Measurements from ENCODE around the gene TOX3. TPM values are rescaled to one million over a fixed set of nuclear protein-coding genes. Genes with fewer than 3 reads are reported as not detected.
A peak's percentile ranks its signal among the peaks of the same experiment; 100 is the strongest.

TOX3 gene
- total and polyA plus RNA-seq, 2 of the 13 experiments (the other 11 are each of a cell fraction or from before 2014, with no cell fraction given) = 14.5 to 98.6 TPM

DNA sequence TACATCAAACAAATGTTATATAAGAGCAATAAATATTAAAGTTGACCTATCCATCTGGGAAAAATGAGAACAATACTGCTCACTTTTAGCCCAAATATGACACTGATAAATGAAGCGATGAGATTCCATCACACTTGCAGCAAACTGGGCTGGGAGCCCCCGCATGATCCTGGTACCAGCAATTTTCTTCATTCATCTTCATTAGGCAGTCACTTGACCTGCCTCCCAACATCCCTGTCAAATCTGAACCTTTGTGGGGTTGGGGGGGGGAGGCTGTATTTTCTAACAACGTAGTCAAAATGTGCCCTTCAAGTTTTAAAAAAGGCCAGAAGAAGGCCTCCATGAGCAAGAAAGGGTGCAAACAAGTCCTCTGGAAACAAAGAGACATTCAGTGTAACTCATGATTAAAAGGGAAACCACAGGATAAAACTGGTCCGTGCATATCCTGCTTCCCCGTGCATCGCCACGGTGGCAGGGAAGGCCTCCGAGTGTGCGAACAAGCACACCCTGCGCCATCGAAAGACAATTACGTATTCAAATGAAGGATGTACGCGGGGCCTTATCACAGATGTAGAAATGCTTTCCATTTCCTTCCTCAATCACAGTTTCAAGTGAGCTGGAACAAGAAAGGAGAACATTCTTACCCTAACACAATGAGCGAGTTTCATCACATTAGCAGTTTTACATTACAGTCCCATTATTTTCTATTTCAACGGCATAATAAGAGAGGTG lies 48.4 kb downstream of the TOX3 start:
- ChIA-PET CTCF (ENCODE audit: low intra/inter-chr PET ratio, low total read pairs) (no interaction called here), POLR2A (interaction anchor here (1.0 to 3.1 kb wide), 9 partner anchors 13 to 113 kb away, joined by 3 to 32 read pairs (median 6); partner anchors contain the start of gene TOX3)
- DNase-seq (ENCODE audit: low spot score) (no peak), ATAC-seq (no peak), FAIRE-seq (no peak)
- WGBS (ENCODE audit: low lambda C conversion rate) = 92% methylated on average over 16 of the region's 16 CpGs
- Histone ChIP-seq H2AFZ (ENCODE audit: low read length) (no peak overlapping the region), H3K36me3 (replicated peaks in 1 of 2; ENCODE audit: control insufficient read depth in 1 of 2, insufficient read depth in 2 of 2, low read length in 2 of 2) (peaks cover 0 to 5% of the 10 kb centered on the region in 2 experiments; a peak in 2 of 5 replicates), H3K4me1 (ENCODE audit: insufficient read depth, low read length) (peaks cover 98% of the 10 kb centered on the region), H3K9ac (ENCODE audit: insufficient read depth, low read depth, low read length) (no peak overlapping the region), H3K4me2 (ENCODE audit: low read depth, low read length) (no peak overlapping the region), H3K27ac (ENCODE audit: extremely low read length, insufficient read depth, low read length) (peak overlapping the region; percentile 6), H3K4me3 (replicated peaks in 1 of 3; ENCODE audit: insufficient read depth in 1 of 3, low read depth in 2 of 3, low read length in 3 of 3) (no peak overlapping the region), H3K9me3 (ENCODE audit: low read length) (no peaks in the 10 kb centered on the region), H3K27me3 (ENCODE audit: control insufficient read depth in 1 of 2, insufficient read depth in 2 of 2, low read length in 2 of 2) (no peaks in the 10 kb centered on the region), H3K79me2 (ENCODE audit: insufficient read depth, low read length) (peaks cover 96% of the 10 kb centered on the region), H4K20me1 (ENCODE audit: insufficient read depth, low read length) (no peaks in the 10 kb centered on the region; the same call in 1 of the 2 replicates)
- peak; percentile 43; the same call in 1 of the 2 replicates for TF ChIP-seq TARDBP (CRISPR knock-in tag; IDR thresholded peaks at IDR 0.05)
- no peak for TF ChIP-seq MEIS2 (CRISPR knock-in tag; IDR thresholded peaks at IDR 0.05)
- TF ChIP-seq, protein P1, sequence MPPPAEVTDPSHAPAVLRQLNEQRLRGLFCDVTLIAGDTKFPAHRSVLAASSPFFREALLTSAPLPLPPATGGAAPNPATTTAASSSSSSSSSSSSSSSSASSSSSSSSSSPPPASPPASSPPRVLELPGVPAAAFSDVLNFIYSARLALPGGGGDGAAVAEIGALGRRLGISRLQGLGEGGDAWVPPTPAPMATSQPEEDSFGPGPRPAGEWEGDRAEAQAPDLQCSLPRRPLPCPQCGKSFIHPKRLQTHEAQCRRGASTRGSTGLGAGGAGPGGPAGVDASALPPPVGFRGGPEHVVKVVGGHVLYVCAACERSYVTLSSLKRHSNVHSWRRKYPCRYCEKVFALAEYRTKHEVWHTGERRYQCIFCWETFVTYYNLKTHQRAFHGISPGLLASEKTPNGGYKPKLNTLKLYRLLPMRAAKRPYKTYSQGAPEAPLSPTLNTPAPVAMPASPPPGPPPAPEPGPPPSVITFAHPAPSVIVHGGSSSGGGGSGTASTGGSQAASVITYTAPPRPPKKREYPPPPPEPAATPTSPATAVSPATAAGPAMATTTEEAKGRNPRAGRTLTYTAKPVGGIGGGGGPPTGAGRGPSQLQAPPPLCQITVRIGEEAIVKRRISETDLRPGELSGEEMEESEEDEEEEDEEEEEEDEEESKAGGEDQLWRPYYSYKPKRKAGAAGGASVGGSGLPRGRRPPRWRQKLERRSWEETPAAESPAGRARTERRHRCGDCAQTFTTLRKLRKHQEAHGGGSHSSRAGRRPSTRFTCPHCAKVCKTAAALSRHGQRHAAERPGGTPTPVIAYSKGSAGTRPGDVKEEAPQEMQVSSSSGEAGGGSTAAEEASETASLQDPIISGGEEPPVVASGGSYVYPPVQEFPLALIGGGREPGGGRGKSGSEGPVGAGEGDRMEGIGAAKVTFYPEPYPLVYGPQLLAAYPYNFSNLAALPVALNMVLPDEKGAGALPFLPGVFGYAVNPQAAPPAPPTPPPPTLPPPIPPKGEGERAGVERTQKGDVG (CRISPR knock-in tag; IDR thresholded peaks at IDR 0.05; ENCODE audit: borderline replicate concordance) = 0 out of 2 replicates have a peak, but pooled peaks have one; percentile 41
- TF ChIP-seq KDM2A (CRISPR knock-in tag; IDR thresholded peaks at IDR 0.05; ENCODE audit: borderline replicate concordance, low read depth) = 0 out of 2 replicates have a peak, but pooled peaks have one; percentile 29
- no peak for TF ChIP-seq U2AF1 (optimal IDR thresholded peaks at IDR 0.05; ENCODE audit: low read depth, low read length)
- TF ChIP-seq ZBTB38 (CRISPR knock-in tag; IDR thresholded peaks at IDR 0.05) = peak; percentile 83
- TF ChIP-seq, protein P2, sequence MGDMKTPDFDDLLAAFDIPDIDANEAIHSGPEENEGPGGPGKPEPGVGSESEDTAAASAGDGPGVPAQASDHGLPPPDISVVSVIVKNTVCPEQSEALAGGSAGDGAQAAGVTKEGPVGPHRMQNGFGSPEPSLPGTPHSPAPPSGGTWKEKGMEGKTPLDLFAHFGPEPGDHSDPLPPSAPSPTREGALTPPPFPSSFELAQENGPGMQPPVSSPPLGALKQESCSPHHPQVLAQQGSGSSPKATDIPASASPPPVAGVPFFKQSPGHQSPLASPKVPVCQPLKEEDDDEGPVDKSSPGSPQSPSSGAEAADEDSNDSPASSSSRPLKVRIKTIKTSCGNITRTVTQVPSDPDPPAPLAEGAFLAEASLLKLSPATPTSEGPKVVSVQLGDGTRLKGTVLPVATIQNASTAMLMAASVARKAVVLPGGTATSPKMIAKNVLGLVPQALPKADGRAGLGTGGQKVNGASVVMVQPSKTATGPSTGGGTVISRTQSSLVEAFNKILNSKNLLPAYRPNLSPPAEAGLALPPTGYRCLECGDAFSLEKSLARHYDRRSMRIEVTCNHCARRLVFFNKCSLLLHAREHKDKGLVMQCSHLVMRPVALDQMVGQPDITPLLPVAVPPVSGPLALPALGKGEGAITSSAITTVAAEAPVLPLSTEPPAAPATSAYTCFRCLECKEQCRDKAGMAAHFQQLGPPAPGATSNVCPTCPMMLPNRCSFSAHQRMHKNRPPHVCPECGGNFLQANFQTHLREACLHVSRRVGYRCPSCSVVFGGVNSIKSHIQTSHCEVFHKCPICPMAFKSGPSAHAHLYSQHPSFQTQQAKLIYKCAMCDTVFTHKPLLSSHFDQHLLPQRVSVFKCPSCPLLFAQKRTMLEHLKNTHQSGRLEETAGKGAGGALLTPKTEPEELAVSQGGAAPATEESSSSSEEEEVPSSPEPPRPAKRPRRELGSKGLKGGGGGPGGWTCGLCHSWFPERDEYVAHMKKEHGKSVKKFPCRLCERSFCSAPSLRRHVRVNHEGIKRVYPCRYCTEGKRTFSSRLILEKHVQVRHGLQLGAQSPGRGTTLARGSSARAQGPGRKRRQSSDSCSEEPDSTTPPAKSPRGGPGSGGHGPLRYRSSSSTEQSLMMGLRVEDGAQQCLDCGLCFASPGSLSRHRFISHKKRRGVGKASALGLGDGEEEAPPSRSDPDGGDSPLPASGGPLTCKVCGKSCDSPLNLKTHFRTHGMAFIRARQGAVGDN (CRISPR knock-in tag; IDR thresholded peaks at IDR 0.05) = peak; percentile 27; the same call in 1 of the 2 replicates
- TF ChIP-seq ZNF788 (CRISPR knock-in tag; IDR thresholded peaks at IDR 0.05; ENCODE audit: borderline replicate concordance) = no peak
- intact Hi-C loops (cut with micrococcal nuclease; ENCODE audit: unreplicated experiment) = no loop called here
- in situ Hi-C loops (cut with HindIII; ENCODE audit: extremely low pct_ligation_motif_present, low pct_unique_long_range_greater_than_20kb) = no loop called here
- no TSS peak for BruUV-seq (replicated peaks)
